GM06990 (cell line): Measurements from ENCODE around the gene GPATCH2L.

ENCODE experiments used
- DNase-seq: peaks from one replicate; pipeline ENCODE4 v3.0.0-alpha.2; 2011; ENCODE audit not compliant: insufficient read length; ENCODE audit errors: extremely low read depth
- H3K27me3 ChIP-seq: replicated peaks from 2 replicates; pipeline ENCODE4 v1.6.0; 2011; ENCODE audit warnings: low read length; ENCODE audit not compliant: control insufficient read depth, insufficient read depth
- H3K36me3 ChIP-seq: 2 replicates; pipeline ENCODE4 v1.5.1; 2011; ENCODE audit warnings: low read length; ENCODE audit not compliant: control insufficient read depth, insufficient read depth
- H3K4me3 ChIP-seq: replicated peaks from 2 replicates; pipeline ENCODE4 v1.5.1; 2011; ENCODE audit warnings: low read depth, mild to moderate bottlenecking, control low read depth, low read length
- TF ChIP-seq, protein P1 (sequence below): IDR thresholded peaks from 2 replicates; pipeline ENCODE4 v1.5.1; 2011; ENCODE audit warnings: low read length, control low read depth, mild to moderate bottlenecking, inconsistent platforms; ENCODE audit not compliant: insufficient read depth, poor library complexity, severe bottlenecking

The GPATCH2L gene

DNA sequence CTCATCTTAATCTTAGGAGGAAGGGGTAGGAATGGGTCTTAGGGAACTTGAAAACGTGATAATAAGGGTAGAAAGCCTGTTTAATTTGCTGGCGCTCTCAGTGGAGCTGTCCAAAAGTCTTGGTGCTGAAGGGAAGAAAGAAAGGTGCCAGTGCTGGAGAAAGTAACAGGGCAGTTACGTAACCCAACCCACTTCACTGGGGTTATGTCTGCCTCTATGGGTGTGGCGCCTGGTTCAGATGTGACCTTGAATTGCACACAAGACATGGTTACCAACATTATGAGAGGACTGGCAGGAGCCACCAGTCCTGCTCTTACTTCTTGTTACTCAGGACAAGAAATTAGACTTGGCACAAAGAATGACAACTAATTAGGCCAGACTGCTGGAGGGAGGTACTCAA lies 18.6 kb upstream of the GPATCH2L start:
- TF ChIP-seq, protein P1, sequence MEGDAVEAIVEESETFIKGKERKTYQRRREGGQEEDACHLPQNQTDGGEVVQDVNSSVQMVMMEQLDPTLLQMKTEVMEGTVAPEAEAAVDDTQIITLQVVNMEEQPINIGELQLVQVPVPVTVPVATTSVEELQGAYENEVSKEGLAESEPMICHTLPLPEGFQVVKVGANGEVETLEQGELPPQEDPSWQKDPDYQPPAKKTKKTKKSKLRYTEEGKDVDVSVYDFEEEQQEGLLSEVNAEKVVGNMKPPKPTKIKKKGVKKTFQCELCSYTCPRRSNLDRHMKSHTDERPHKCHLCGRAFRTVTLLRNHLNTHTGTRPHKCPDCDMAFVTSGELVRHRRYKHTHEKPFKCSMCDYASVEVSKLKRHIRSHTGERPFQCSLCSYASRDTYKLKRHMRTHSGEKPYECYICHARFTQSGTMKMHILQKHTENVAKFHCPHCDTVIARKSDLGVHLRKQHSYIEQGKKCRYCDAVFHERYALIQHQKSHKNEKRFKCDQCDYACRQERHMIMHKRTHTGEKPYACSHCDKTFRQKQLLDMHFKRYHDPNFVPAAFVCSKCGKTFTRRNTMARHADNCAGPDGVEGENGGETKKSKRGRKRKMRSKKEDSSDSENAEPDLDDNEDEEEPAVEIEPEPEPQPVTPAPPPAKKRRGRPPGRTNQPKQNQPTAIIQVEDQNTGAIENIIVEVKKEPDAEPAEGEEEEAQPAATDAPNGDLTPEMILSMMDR: no peak
- DNase-seq: no peak
- Histone ChIP-seq H3K4me3 (no peak overlapping the region), H3K27me3 (no peaks in the 10 kb centered on the region; the same call in 1 of the 2 replicates), H3K36me3 (no peaks in the 10 kb centered on the region)

DNA sequence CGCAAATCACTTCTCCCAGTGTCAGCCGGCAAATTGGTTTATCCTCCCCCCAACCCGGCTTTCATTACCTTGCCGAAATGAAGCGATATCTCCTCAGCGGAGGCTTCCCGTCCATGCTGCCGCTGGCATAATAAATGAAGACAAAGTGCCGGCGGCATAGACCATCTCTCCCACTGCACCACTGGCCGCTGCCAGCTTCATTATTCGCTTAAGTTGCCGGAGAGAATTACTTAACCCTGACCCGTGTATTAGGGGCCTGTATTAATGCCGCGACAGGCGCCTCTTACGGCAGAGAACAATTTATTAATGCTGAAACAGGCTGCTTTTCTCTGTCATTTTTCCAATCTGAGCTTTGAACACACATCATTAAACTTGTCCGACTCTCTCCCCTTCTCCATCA lies 17.5 kb upstream of the GPATCH2L start:
- Histone ChIP-seq H3K4me3 (no peak overlapping the region), H3K36me3 (no peaks in the 10 kb centered on the region), H3K27me3 (no peaks in the 10 kb centered on the region; the same call in 1 of the 2 replicates)
- TF ChIP-seq, protein P1: no peak
- DNase-seq: no peak

DNA sequence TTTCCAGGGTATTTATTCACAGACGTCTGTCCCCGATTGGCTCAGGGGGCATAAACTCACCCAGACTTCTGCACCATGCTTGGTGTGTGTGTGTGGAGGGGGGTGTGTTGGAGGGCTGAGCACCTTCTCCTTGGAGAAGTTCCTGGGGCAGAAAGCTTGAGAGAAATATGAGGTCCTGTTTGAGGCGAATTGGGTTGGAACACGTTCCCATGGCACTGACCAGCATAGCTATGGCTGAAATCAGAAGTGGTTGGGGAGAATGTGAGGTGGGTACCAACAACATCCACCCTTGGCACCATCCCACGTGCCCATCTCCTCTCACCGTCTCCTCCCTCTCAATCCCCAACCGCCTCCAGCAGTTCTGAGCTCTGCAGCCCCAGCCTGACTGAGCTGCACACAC lies 16.0 kb upstream of the GPATCH2L start:
- no peak for DNase-seq
- Histone ChIP-seq H3K27me3 (peaks cover 1% of the 10 kb centered on the region), H3K36me3 (no peaks in the 10 kb centered on the region), H3K4me3 (no peak overlapping the region)
- TF ChIP-seq, protein P1: no peak

- TF ChIP-seq, protein P1: no peak
- Histone ChIP-seq H3K27me3 (peaks cover 1% of the 10 kb centered on the region), H3K36me3 (no peaks in the 10 kb centered on the region), H3K4me3 (no peak overlapping the region)
- no peak for DNase-seq
Measured at GRCh38 chr14:76136476-76137110, 15.1 kb upstream of the GPATCH2L start.

- TF ChIP-seq, protein P1: no peak
- Histone ChIP-seq H3K27me3 (peaks cover 1% of the 10 kb centered on the region), H3K36me3 (no peaks in the 10 kb centered on the region), H3K4me3 (no peak overlapping the region)
- DNase-seq: no peak
Measured at GRCh38 chr14:76138119-76138757, 13.5 kb upstream of the GPATCH2L start.
